GM21529 (cell line): ENCODE results near the gene CABP4.
"Not testable (repeated sequence)": the region's sequence is repeated elsewhere in the genome, so short reads cannot be mapped to it uniquely, and the experiment has no call there.

ENCODE experiments used
- ATAC-seq: cut with Tn5 transposase; IDR thresholded peaks from one replicate; pipeline ENCODE4 v1.9.1; 2021; ENCODE audit not compliant: unreplicated experiment

The CABP4 gene

GRCh38 chr11:67476692-67477091 is 21.5 kb downstream of the CABP4 start:
- not testable (repeated sequence) for ATAC-seq

GRCh38 chr11:67477344-67478050 is 22.3 kb downstream of the CABP4 start:
- not testable (repeated sequence) for ATAC-seq

- ATAC-seq, result no peak
These were observed 27.2 kb downstream of the CABP4 start for GRCh38 chr11:67482275-67482826.

- peak; percentile 61 for ATAC-seq
These were observed 28.0 kb downstream of the CABP4 start, which contains the start of gene AIP for GRCh38 chr11:67482827-67483798. Gene AIP (plus strand): TSS chr11:67483026. CDS start chr11:67483159, 133 bp downstream.

GRCh38 chr11:67483831-67484665 is 28.9 kb downstream of the CABP4 start:
- ATAC-seq, result no peak

- ATAC-seq, result no peak
These were observed 29.7 kb downstream of the CABP4 start for GRCh38 chr11:67484847-67485311.

GRCh38 chr11:67485873-67486361 is 30.8 kb downstream of the CABP4 start:
- ATAC-seq, result not testable (repeated sequence)

- ATAC-seq, result peak; percentile 28
These were observed 31.5 kb downstream of the CABP4 start for GRCh38 chr11:67486481-67487195.

- ATAC-seq, result no peak
These were observed 34.2 kb downstream of the CABP4 start for GRCh38 chr11:67489203-67489884.

GRCh38 chr11:67489885-67490726 is 35.0 kb downstream of the CABP4 start:
- no peak for ATAC-seq

GRCh38 chr11:67490727-67491065 is 35.5 kb downstream of the CABP4 start:
- ATAC-seq, result no peak

- no peak for ATAC-seq
These were observed 36.3 kb downstream of the CABP4 start for GRCh38 chr11:67491276-67492068.

GRCh38 chr11:67492069-67492727 is 37.0 kb downstream of the CABP4 start:
- no peak for ATAC-seq

- no peak for ATAC-seq
These were observed 37.8 kb downstream of the CABP4 start for GRCh38 chr11:67492801-67493547.

GRCh38 chr11:67493548-67494370 is 38.6 kb downstream of the CABP4 start:
- no peak for ATAC-seq
